SK-N-SH (cell line): ENCODE results near the gene SLCO2B1.

Source experiments
- CHD2 ChIP-seq: fragments of 150-350 bp; IDR thresholded peaks from 2 replicates; pipeline ENCODE4 v1.6.1; 2018; ENCODE audit warnings: low read length; ENCODE audit not compliant: partially characterized antibody
- EZH2phosphoT487 ChIP-seq: fragments of 200-600 bp; sonication (generic); IDR thresholded peaks from 2 replicates; pipeline ENCODE4 v1.6.1; 2017; ENCODE audit warnings: low read depth, mixed run types, mild to moderate bottlenecking, antibody characterized with exemption, moderate library complexity, borderline replicate concordance
- FOXM1 ChIP-seq: IDR thresholded peaks from 2 replicates; pipeline ENCODE4 v1.4.0; 2012; ENCODE audit warnings: low read depth, mild to moderate bottlenecking
- POLR2AphosphoS5 ChIP-seq: IDR thresholded peaks from 2 replicates; pipeline ENCODE4 v1.6.1; 2012; ENCODE audit warnings: low read depth, low read length
- RCOR1 ChIP-seq: fragments of 150-350 bp; IDR thresholded peaks from 2 replicates; pipeline ENCODE4 v1.6.1; 2017; ENCODE audit warnings: antibody characterized with exemption, low read length
- RFX5 ChIP-seq: IDR thresholded peaks from 2 replicates; pipeline ENCODE4 v1.6.1; 2012; ENCODE audit warnings: mild to moderate bottlenecking, improper control_type of control experiment, low read length
- RXRA ChIP-seq: IDR thresholded peaks from 2 replicates; pipeline ENCODE4 v1.4.0; 2012; ENCODE audit warnings: low read depth, mild to moderate bottlenecking, borderline replicate concordance
- SMC3 ChIP-seq: IDR thresholded peaks from 2 replicates; pipeline ENCODE4 v1.6.1; 2012; ENCODE audit warnings: low read depth, low read length, improper control_type of control experiment
- TF ChIP-seq, protein P1 (sequence below): fragments of 200-600 bp; sonication (generic); IDR thresholded peaks from 2 replicates; pipeline ENCODE4 v1.6.1; 2017; ENCODE audit warnings: antibody characterized with exemption, mild to moderate bottlenecking, moderate library complexity
- TF ChIP-seq, protein P2 (sequence below): IDR thresholded peaks from 2 replicates; pipeline ENCODE4 v1.4.0; 2012; ENCODE audit warnings: low read depth, borderline replicate concordance
- TF ChIP-seq, protein P3 (sequence below): IDR thresholded peaks from 2 replicates; pipeline ENCODE4 v1.4.0; 2012; ENCODE audit warnings: low read depth
- TF ChIP-seq, protein P4 (sequence below): fragments of 150-350 bp; IDR thresholded peaks from 2 replicates; pipeline ENCODE4 v1.6.1; 2016; ENCODE audit warnings: mild to moderate bottlenecking, low read depth, low read length
- TF ChIP-seq, protein P5 (sequence below): IDR thresholded peaks from 2 replicates; pipeline ENCODE4 v1.4.0; 2012; ENCODE audit warnings: low read depth, borderline replicate concordance
- TF ChIP-seq, protein P6 (sequence below): IDR thresholded peaks from 2 replicates; pipeline ENCODE4 v1.6.1; 2012; ENCODE audit warnings: mild to moderate bottlenecking, low read depth, low read length, moderate library complexity

DNA sequence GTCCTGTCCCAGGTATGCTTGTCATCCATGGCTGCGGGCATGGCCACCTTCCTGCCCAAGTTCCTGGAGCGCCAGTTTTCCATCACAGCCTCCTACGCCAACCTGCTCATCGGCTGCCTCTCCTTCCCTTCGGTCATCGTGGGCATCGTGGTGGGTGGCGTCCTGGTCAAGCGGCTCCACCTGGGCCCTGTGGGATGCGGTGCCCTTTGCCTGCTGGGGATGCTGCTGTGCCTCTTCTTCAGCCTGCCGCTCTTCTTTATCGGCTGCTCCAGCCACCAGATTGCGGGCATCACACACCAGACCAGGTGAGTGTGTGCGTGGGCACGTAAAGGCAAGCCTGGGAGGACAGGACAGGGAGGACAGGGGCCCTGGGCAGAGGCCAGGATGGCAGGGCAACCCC lies 42.4 kb downstream of the SLCO2B1 start:
- TF ChIP-seq RCOR1 (no peak), RXRA (no peak), CHD2 (no peak), POLR2AphosphoS5 (no peak), FOXM1 (no peak), SMC3 (no peak), EZH2phosphoT487 (no peak), RFX5 (no peak)
- TF ChIP-seq, protein P1, sequence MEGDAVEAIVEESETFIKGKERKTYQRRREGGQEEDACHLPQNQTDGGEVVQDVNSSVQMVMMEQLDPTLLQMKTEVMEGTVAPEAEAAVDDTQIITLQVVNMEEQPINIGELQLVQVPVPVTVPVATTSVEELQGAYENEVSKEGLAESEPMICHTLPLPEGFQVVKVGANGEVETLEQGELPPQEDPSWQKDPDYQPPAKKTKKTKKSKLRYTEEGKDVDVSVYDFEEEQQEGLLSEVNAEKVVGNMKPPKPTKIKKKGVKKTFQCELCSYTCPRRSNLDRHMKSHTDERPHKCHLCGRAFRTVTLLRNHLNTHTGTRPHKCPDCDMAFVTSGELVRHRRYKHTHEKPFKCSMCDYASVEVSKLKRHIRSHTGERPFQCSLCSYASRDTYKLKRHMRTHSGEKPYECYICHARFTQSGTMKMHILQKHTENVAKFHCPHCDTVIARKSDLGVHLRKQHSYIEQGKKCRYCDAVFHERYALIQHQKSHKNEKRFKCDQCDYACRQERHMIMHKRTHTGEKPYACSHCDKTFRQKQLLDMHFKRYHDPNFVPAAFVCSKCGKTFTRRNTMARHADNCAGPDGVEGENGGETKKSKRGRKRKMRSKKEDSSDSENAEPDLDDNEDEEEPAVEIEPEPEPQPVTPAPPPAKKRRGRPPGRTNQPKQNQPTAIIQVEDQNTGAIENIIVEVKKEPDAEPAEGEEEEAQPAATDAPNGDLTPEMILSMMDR: no peak
- TF ChIP-seq, protein P2, sequence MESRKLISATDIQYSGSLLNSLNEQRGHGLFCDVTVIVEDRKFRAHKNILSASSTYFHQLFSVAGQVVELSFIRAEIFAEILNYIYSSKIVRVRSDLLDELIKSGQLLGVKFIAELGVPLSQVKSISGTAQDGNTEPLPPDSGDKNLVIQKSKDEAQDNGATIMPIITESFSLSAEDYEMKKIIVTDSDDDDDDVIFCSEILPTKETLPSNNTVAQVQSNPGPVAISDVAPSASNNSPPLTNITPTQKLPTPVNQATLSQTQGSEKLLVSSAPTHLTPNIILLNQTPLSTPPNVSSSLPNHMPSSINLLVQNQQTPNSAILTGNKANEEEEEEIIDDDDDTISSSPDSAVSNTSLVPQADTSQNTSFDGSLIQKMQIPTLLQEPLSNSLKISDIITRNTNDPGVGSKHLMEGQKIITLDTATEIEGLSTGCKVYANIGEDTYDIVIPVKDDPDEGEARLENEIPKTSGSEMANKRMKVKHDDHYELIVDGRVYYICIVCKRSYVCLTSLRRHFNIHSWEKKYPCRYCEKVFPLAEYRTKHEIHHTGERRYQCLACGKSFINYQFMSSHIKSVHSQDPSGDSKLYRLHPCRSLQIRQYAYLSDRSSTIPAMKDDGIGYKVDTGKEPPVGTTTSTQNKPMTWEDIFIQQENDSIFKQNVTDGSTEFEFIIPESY: no peak
- TF ChIP-seq, protein P3, sequence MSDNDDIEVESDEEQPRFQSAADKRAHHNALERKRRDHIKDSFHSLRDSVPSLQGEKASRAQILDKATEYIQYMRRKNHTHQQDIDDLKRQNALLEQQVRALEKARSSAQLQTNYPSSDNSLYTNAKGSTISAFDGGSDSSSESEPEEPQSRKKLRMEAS: no peak
- TF ChIP-seq, protein P4, sequence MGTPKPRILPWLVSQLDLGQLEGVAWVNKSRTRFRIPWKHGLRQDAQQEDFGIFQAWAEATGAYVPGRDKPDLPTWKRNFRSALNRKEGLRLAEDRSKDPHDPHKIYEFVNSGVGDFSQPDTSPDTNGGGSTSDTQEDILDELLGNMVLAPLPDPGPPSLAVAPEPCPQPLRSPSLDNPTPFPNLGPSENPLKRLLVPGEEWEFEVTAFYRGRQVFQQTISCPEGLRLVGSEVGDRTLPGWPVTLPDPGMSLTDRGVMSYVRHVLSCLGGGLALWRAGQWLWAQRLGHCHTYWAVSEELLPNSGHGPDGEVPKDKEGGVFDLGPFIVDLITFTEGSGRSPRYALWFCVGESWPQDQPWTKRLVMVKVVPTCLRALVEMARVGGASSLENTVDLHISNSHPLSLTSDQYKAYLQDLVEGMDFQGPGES: no peak
- TF ChIP-seq, protein P5, sequence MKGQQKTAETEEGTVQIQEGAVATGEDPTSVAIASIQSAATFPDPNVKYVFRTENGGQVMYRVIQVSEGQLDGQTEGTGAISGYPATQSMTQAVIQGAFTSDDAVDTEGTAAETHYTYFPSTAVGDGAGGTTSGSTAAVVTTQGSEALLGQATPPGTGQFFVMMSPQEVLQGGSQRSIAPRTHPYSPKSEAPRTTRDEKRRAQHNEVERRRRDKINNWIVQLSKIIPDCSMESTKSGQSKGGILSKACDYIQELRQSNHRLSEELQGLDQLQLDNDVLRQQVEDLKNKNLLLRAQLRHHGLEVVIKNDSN: no peak
- TF ChIP-seq, protein P6, sequence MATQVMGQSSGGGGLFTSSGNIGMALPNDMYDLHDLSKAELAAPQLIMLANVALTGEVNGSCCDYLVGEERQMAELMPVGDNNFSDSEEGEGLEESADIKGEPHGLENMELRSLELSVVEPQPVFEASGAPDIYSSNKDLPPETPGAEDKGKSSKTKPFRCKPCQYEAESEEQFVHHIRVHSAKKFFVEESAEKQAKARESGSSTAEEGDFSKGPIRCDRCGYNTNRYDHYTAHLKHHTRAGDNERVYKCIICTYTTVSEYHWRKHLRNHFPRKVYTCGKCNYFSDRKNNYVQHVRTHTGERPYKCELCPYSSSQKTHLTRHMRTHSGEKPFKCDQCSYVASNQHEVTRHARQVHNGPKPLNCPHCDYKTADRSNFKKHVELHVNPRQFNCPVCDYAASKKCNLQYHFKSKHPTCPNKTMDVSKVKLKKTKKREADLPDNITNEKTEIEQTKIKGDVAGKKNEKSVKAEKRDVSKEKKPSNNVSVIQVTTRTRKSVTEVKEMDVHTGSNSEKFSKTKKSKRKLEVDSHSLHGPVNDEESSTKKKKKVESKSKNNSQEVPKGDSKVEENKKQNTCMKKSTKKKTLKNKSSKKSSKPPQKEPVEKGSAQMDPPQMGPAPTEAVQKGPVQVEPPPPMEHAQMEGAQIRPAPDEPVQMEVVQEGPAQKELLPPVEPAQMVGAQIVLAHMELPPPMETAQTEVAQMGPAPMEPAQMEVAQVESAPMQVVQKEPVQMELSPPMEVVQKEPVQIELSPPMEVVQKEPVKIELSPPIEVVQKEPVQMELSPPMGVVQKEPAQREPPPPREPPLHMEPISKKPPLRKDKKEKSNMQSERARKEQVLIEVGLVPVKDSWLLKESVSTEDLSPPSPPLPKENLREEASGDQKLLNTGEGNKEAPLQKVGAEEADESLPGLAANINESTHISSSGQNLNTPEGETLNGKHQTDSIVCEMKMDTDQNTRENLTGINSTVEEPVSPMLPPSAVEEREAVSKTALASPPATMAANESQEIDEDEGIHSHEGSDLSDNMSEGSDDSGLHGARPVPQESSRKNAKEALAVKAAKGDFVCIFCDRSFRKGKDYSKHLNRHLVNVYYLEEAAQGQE: no peak
